Medulla oblongata (tissue), 1 donor: ENCODE results near the gene C5orf63.
"Not testable (repeated sequence)": the region's sequence is repeated elsewhere in the genome, so short reads cannot be mapped to it uniquely, and the experiment has no call there.

Source experiments
- DNase-seq: peaks from one replicate; pipeline ENCODE4 v3.0.0-alpha.2; 2015; ENCODE audit errors: extremely low spot score

The C5orf63 gene

DNA sequence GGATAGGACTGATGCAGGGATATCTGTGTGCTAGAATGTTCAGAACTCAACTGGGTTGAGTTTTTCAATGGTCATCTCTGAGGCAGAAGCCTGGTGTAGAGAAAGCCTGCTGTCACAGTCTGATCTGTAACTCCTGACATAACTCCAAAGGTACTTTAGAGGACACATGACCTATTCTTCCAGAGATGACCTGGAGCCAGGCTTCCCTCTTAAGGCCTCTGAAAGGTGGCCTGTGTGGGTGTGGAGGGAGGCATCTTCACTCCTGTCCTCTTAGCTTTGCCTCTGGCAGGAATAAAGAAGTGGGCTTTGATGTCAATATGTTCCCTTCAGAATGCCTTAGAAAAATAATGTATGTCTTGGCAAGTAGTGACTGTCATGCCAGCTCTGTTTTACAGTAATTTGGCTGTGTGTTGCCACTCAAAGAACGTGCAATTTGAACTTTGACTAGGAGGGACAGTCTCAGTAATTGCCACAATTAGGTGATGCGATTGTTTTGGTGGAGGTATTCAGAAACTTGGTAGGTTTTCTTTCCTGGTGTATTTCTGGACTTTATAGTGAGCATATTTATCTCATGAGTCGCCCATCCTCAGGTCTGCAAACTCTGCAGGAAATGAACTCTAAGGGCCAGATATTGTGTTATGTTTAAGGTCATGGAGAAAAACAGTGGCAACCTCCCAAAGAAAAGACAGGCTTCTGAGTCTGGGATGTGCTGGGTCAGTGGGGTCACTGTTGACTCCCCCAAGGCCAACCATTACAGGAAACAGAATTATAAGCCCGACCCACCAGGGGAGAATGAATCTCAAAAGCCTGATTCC lies 3.2 kb upstream of the C5orf63 start:
- DNase-seq: no peak

DNA sequence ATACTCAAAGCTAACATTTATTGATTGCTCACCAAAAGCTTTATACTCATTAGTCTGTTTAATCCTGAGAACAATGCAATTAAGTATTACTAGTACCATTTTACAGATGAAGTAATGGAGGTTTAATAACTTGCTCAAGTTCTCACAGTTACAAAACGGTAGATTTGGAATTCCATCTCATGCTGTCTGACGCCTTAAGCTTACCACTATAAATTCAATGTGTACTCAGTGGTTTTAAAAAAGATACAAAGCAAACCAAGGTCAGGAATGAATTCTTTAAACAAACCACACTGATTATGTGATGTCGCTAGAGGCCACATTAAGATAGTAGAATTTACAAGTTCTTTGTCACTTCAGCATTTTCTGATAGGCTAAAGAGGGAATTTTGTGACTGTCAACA lies 1.2 kb upstream of the C5orf63 start:
- DNase-seq: no peak

DNA sequence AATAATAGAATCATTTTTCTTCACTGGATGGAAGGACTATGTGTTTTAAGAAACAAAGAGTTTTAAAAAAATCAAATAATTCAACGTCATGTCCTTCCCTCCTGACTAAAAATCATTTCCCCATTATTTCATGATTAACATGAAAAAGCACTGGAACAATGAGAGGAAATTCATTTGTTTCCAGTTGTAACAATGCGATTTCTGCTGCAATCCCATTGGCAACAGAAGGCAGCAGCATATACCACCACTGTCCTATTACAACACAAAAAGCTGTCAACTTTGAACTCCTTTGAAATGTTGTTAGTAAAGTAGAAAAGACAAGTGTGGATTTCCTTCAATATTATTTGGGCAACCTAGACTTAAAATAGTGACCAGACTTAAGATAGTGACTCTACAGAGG lies 3.1 kb downstream of the C5orf63 start:
- no peak for DNase-seq

GRCh38 chr5:127068493-127069214 lies 4.6 kb downstream of the C5orf63 start:
- no peak for DNase-seq

DNA sequence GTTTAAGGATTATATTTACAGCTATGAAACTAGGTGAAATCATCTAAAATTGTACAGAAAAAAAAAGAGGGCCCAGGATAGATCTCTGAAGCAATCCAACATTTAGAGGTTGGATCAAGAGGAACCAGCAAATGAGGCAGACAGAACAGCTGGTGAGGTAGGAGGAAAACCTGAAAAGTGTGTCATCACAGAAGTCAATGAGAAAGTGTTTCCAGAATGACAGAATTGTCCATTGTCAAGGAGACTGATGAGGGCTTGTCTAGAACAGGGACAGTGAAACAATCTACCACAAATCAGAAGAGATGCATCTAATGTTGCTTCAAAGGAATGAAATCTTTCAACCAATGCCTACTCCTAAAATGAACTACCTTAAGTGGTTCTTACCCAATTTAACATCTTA lies 6.6 kb downstream of the C5orf63 start:
- no peak for DNase-seq

DNA sequence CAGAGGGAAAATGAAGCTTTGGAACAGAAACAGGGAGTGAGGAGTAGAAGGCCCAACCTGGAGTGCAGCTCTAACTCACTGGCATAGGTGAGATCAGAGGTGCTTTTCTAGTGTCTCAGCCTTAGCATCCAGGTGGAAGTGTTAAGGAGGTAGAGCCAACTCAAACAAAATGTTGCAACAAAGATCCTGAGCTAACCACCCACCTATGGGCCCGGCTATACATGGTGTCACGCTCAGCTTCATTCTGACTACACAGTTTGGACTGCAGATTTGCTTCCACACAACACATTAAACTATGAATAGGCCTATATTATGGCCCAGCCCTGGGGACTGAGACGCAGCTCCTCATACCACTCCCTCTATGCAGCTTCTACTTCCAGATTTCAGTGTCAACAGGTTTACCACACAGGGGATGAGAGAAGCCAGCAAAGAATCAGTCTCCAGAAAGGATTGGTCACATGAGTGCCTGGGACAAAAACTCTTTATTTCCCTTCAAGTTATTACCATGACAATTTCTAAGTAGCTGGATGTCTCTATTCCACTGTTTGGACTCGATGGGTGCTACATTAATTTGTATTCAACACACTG lies 9.0 kb downstream of the C5orf63 start:
- peak; percentile 52 for DNase-seq

DNA sequence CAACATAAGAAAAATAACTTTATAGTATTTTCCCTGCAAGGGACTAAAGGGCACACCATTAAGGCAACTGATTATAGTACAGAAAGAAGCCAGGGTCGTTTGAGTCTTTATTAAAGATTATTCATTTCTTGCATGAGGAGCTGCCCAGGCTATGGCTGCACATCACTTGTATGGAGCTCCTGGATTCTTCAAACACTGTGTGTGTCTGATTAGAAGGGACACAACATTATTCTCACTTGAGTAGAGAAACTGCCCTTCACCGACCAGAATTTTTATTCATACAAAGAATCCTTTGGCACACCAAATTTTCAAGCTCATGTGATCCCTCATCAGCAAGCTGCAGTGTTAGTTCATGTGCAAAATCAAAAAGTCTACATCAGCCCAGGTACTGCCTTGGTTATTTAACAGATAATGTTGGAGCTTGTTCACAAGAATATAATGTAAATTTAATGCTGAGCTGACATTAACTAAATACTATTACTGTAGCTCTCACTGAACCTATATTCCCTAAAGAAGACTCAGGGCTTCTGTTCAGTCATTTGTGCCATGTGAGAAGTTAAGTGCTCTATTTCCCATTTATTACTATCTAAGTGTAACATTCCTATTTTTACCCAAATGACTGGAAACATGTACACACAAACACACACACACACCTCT lies 9.9 kb downstream of the C5orf63 start:
- no peak for DNase-seq

- DNase-seq: no peak
These were observed 11.3 kb downstream of the C5orf63 start for GRCh38 chr5:127061956-127062355.

DNA sequence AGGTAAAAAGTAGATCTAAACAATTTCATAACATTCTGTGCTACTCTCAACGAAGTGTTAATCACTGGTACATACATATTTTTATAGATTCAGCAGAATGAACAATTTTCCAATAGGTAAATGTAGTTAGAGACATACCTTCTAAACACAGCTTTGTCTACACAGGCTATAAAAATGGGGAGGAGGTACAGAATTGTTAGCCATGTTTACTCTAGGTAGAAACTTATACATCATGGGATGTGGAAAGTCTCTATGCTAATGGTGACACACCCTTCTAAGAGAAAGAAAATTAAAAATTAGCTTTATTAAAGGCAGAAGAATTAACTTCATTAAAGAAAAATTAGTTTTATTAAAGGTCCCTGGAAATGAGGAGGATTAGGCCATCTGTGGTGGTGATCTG lies 11.8 kb downstream of the C5orf63 start:
- DNase-seq: no peak

DNA sequence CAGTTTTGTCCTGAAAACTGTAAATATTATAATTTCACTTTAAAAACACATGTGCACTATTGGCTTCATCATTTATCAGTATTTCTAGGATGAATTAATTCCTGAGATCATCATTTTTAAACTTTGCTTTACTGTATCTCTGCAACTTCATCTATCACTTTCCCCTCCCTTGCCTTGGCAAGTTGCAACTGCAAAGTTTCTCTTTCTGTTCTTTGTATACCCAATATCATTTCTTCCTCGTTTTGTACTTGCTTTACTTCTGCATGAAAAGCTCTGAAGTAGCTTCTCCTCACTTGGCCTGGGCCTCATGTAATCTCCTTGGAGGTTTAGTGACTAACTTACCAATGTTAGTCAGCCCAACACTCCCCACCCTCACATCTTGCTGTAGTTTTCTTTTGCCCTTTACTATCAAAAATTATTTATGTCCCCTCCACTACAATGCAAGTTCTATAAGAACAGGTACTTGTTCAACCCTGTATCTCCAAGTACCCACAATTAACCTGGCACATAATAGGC lies 12.8 kb downstream of the C5orf63 start:
- DNase-seq: no peak

DNA sequence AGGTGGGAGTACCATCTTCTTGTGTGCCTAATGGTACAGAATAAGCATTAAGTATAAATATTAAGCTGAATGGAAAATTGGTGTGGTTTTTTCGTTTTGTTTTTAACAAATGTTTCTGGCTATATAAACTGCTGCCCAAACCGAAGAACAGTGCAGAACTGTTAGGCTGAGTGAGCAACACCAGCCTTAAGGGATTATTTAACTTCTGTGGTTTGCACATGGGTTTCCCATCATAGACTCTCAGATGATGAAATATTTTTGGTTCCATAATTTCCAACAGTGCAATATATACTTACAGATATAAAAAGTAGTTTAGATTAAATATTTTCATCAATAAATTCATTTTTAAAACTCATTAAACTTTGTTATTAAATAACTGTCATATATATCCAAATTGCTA lies 16.4 kb downstream of the C5orf63 start:
- DNase-seq: no peak

- DNase-seq: no peak
These were observed 17.2 kb downstream of the C5orf63 start for GRCh38 chr5:127055880-127056653.

DNA sequence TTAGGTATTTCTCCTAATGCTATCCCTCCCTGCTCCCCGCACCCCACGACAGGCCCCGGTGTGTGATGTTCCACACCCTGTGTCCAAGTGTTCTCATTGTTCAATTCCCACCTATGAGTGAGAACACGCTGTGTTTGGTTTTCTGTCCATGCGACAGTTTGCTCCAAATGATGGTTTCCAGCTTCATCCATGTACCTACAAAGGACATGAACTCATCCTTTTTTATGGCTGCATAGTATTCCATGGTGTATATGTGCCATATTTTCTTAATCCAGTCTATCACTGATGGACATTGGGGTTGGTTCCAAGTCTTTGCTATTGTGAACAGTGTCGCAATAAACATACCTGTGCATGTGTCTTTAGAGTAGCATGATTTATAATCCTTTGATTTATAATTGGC lies 19.8 kb downstream of the C5orf63 start:
- not testable (repeated sequence) for DNase-seq

- no peak for DNase-seq
These were observed 20.3 kb downstream of the C5orf63 start for GRCh38 chr5:127053049-127053448.

DNA sequence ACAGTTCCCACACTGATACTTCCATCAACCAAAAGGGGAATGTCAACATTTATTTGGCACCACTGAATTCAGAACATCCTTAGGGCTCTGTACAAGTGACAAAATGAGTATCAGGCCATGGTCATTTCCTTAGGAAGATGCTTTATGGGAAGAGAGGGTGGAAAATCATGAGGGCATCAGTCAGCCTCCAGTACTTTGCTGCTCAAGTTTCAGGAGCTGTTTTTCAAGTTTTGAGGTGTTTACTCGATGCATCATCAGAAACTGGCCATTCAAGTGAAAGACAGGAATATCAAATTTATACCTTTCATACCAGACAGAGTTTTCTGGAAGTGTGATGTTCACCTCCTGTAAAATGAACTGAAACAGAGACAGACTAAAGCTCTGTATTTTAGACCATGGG lies 21.7 kb downstream of the C5orf63 start:
- no peak for DNase-seq

- DNase-seq: no peak
These were observed 26.8 kb downstream of the C5orf63 start for GRCh38 chr5:127046343-127047072.

GRCh38 chr5:127042593-127042992 lies 30.7 kb downstream of the C5orf63 start:
- DNase-seq: no peak

GRCh38 chr5:127041571-127041970 lies 31.7 kb downstream of the C5orf63 start:
- no peak for DNase-seq

DNA sequence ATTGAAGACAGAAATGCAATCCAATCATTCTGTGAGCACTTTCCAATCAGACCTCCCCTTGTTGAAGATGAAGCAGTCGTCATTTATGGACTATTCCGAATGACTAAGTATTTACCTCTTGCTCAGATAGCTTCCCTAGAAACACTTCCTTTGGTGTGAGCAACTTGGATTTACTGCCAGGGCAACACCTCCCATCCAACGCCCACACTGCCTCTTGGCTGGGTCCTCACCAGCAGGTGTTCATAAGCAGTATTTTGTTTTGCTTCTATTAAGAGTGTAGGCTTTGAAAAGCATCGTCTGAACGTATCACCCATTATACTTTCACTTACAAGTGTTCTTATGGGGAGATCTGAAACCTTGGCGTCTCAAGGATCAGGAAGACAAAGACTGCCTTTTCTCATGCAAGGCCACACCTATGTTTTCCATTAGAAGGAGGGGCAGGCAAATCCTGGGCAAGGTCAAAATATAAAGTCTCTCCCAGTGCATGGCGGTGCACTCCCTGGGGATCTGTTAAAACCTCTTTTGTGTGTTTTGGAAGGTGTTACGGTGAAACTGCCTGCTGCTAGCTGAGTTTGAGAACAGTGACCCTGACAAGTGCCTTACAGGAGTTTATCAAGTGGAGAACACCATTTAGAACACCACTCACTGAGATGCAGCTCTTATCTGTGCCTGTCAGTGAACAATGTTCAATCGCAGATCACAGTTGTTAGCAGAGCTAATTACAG lies 32.3 kb downstream of the C5orf63 start:
- DNase-seq: no peak

- peak; percentile 64 for DNase-seq
These were observed 34.8 kb downstream of the C5orf63 start for GRCh38 chr5:127038550-127038949.
